Kidney epithelial cell (primary cell): ENCODE results near the gene TEN1. TPM values are rescaled to one million over a fixed set of nuclear protein-coding genes. Genes with fewer than 3 reads are reported as not detected.

Experiments used
- DNase-seq: peaks from one replicate; pipeline ENCODE4 v3.0.0-alpha.2; 2010; ENCODE audit warnings: low read depth
- H3K27me3 ChIP-seq: 2 replicates; pipeline ENCODE4 v1.6.0; 2011; ENCODE audit warnings: low read length; ENCODE audit not compliant: control insufficient read depth, insufficient read depth
- H3K36me3 ChIP-seq: 2 replicates; pipeline ENCODE4 v1.5.1; 2011; ENCODE audit warnings: low read length; ENCODE audit not compliant: control insufficient read depth, insufficient read depth
- H3K4me3 ChIP-seq: 2 replicates; pipeline ENCODE4 v1.5.1; 2011; ENCODE audit warnings: low read depth, mild to moderate bottlenecking, control low read depth, low read length
- total RNA-seq: library from RNA; depleted of rRNA; stranded (reverse); fragments of >200 nt; gene quantifications from 2 replicates; pipeline ENCODE4 v1.2.3, GENCODE V29; 2015
- TF ChIP-seq, protein P1 (sequence below): IDR thresholded peaks from 2 replicates; pipeline ENCODE4 v1.5.1; 2011; ENCODE audit warnings: mild to moderate bottlenecking, moderate library complexity, low read length, control low read depth, inconsistent platforms; ENCODE audit not compliant: insufficient read depth, poor library complexity, severe bottlenecking

Gene TEN1
- total RNA-seq, 1 donor from 2014 or later, result 28.9 TPM

DNA sequence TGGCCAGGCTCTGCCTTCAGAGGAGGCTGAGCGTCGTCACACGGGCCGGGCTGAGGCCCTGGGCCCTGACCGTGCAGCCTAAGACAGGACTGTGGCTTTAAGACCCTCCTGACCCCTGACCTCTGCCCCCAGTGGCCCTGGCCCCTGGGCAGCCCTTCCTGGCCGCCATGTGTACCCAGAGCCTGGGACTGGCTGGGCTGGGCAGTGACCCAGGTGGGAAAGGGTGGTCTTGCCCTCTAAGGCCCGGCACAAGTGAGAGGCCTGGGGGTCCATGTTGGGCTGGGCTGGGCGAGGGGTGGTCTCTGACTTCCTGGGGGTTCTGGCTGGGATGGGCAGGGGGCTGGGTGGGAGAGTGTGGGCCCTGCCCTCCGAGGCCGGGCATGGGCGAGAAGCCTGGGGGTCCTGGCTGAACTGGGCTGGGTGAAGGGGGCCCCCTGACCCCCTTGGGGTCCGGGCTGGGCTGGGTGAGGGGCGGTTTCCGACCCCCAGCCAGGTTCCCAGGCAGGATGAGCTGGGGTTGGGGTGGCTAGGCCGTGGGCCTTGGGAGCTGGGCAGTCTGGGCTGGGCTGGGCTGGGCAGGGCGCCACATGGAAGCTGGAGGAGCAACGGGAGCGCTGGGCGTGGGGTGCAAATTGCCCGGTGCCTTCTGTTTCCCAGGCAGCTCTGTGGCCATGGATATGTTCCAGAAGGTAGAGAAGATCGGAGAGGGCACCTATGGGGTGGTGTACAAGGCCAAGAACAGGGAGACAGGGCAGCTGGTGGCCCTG is 21.9 kb downstream of the TEN1 start, which contains the start of gene CDK3:
CDK3 (plus strand) TSS at position 101 of the 767 bp plus-strand sequence; CDS start at position 672, 571 bp downstream.
- Histone ChIP-seq H3K4me3 (no peak within 1 kb of the TSS), H3K36me3 (no peaks in the 10 kb centered on the region), H3K27me3 (no peaks in the 10 kb centered on the region)
- no peak for DNase-seq
- TF ChIP-seq, protein P1, sequence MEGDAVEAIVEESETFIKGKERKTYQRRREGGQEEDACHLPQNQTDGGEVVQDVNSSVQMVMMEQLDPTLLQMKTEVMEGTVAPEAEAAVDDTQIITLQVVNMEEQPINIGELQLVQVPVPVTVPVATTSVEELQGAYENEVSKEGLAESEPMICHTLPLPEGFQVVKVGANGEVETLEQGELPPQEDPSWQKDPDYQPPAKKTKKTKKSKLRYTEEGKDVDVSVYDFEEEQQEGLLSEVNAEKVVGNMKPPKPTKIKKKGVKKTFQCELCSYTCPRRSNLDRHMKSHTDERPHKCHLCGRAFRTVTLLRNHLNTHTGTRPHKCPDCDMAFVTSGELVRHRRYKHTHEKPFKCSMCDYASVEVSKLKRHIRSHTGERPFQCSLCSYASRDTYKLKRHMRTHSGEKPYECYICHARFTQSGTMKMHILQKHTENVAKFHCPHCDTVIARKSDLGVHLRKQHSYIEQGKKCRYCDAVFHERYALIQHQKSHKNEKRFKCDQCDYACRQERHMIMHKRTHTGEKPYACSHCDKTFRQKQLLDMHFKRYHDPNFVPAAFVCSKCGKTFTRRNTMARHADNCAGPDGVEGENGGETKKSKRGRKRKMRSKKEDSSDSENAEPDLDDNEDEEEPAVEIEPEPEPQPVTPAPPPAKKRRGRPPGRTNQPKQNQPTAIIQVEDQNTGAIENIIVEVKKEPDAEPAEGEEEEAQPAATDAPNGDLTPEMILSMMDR, result no peak

DNA sequence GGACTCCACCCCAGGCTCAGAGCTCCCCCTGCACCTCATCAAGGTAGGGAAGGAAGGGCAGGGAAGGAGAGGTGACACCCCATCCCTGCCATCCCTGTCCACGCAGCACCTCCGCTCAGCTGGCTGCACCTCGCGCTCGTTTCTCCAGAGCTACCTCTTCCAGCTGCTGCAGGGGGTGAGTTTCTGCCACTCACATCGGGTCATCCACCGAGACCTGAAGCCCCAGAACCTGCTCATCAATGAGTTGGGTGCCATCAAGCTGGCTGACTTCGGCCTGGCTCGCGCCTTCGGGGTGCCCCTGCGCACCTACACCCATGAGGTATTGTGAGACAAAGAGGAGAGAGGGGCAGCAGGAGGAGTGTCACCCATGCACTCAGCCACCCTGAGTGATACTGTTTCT is 23.1 kb downstream of the TEN1 start:
- Histone ChIP-seq H3K4me3 (no peak overlapping the region), H3K36me3 (no peaks in the 10 kb centered on the region), H3K27me3 (no peaks in the 10 kb centered on the region)
- TF ChIP-seq, protein P1, result no peak
- no peak for DNase-seq

DNA sequence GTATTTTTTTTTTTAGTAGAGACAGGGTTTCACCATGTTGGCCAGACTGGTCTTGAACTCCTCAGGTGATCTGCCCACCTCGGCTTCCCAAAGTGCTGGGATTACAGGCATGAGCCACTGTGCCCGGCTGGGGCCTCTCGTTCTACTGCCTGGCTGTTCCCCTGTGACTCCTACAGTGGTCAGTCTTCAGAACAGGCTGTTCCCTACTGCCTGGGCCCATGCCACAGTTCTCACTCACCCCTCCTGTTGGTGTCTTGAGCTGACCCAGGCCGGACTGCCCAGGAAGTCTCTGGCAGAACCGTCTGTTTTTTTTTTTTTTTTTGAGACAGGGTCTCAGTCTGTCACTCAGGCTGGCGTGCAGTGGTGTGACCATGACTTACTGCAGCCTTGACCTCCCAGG is 24.9 kb downstream of the TEN1 start:
- DNase-seq, result no peak
- H3K36me3 ChIP-seq, result no peaks in the 10 kb centered on the region
- TF ChIP-seq, protein P1, result no peak
- no peaks in the 10 kb centered on the region for H3K27me3 ChIP-seq
- H3K4me3 ChIP-seq, result no peak overlapping the region

DNA sequence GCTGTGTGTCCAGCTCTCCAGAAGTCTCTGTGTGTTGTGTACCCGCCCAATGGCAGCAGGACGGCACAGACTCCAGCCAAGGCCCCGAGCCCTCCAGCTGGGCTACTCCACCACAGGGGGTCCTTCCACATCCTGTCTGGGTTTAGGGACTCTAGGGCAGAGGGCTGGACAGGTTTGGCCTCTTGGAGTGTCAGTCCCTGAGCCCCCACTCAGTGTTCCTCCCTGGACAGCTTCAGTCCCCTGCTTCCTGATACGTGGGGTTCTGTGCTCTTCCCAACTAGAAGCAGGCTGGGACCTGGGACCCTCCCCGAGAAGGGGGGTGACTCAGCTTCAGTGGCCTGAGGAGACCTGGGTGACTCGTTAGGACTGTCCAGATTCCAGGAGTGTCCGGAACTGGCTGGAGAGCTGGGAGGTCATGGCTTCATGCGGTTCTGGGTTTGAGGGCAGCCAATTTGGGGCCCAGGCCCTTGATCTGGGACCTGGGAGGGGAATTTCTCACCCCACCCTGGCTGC is 25.8 kb downstream of the TEN1 start:
- Histone ChIP-seq H3K36me3 (no peaks in the 10 kb centered on the region), H3K4me3 (no peak overlapping the region), H3K27me3 (no peaks in the 10 kb centered on the region)
- peak; percentile 52 for DNase-seq
- TF ChIP-seq, protein P1, result no peak

DNA sequence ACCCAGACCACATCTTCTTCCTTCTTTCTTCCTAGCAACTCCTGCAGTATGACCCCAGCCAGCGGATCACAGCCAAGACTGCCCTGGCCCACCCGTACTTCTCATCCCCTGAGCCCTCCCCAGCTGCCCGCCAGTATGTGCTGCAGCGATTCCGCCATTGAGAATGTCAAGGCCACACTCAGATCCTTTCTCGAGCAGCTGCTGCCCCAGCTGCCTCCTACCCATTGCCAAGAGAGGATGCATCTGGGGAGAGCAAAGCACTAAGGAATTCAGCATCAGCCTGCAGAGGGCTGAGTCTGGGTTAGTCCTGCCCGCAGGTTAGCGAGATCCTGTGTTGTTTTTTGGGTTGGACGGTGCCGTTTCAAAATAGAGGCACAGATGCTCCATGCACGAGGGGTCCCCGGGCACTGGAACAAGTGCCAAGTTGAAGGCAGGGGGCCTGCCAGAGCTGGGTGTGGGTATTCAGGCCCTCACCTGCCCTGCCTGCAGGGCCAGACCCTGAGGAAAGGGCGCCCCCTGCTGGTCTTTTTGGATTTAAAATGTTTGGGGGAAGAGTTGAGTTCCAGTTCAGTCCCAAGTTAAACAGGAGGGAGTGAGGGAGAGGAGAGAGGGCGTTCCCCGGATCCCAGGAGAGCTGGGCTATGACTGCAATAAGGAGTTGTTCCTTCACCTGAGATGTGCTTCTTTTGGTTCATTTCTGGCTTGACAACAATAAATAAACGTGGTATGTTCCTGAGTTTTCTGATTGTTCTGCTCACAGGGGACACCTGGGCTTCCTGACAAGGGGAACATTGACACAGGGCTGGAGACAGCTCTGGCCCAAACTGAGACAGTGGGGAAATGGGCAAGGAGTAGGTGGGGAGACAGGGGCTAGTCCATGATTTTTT is 26.5 kb downstream of the TEN1 start:
- no peak overlapping the region for H3K4me3 ChIP-seq
- H3K36me3 ChIP-seq, result no peaks in the 10 kb centered on the region
- no peaks in the 10 kb centered on the region for H3K27me3 ChIP-seq
- TF ChIP-seq, protein P1, result peak; percentile 66
- DNase-seq, result no peak
